ENCODE data around the gene SLC17A4. TPM values are rescaled to one million over a fixed set of nuclear protein-coding genes. Genes with fewer than 3 reads are reported as not detected.

SLC17A4 gene, protein sequence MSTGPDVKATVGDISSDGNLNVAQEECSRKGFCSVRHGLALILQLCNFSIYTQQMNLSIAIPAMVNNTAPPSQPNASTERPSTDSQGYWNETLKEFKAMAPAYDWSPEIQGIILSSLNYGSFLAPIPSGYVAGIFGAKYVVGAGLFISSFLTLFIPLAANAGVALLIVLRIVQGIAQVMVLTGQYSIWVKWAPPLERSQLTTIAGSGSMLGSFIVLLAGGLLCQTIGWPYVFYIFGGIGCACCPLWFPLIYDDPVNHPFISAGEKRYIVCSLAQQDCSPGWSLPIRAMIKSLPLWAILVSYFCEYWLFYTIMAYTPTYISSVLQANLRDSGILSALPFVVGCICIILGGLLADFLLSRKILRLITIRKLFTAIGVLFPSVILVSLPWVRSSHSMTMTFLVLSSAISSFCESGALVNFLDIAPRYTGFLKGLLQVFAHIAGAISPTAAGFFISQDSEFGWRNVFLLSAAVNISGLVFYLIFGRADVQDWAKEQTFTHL
- total RNA-seq = 10 to 100 TPM in 3 of 4 donors, 1 to 10 TPM in 1; 7.4 to 92.9 (median 70.2) TPM

DNA sequence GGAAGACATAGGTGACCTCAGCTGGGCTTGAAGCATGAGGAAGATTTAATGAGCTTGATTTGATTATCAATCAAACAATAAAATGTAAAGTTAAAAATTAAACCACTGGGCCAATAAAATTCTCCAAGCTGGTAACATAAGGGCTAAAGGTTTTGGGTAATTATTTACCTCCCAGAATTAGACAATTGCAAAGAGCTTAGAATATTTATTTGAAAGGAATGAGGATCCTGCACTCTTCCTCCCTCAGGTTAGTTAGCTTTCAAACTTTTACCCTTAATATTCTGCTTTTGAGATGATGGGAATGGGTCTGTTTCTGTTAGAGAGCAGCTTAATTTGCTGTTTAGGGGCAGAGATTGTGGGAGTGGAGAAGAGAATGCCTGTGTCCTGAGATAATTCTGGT lies at the start of gene SLC17A4:
TSS of gene SLC17A4 (plus strand) at position 208 of the 400 bp plus-strand sequence. CDS start 7,221 bp downstream, outside the sequence.
- TF ChIP-seq, protein P1, sequence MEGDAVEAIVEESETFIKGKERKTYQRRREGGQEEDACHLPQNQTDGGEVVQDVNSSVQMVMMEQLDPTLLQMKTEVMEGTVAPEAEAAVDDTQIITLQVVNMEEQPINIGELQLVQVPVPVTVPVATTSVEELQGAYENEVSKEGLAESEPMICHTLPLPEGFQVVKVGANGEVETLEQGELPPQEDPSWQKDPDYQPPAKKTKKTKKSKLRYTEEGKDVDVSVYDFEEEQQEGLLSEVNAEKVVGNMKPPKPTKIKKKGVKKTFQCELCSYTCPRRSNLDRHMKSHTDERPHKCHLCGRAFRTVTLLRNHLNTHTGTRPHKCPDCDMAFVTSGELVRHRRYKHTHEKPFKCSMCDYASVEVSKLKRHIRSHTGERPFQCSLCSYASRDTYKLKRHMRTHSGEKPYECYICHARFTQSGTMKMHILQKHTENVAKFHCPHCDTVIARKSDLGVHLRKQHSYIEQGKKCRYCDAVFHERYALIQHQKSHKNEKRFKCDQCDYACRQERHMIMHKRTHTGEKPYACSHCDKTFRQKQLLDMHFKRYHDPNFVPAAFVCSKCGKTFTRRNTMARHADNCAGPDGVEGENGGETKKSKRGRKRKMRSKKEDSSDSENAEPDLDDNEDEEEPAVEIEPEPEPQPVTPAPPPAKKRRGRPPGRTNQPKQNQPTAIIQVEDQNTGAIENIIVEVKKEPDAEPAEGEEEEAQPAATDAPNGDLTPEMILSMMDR (IDR thresholded peaks at IDR 0.05) = no peak
- peak in 1 of 2 donors; percentile 24 for TF ChIP-seq POLR2A (IDR thresholded peaks at IDR 0.05)
- peak within 1 kb of the TSS in 3 of 4 donors; percentile 9 to 47 (median 44) for H3K4me3 ChIP-seq
- no peaks in the 10 kb centered on the region for H3K36me3 ChIP-seq
- H3K27ac ChIP-seq = peak within 1 kb of the TSS in 3 of 4 donors; percentile 42 to 59 (median 48)
- H3K9me3 ChIP-seq = no peaks in the 10 kb centered on the region
- H3K27me3 ChIP-seq = no peaks in the 10 kb centered on the region
- H3K4me1 ChIP-seq = peaks cover 0 to 18% (median 3%) of the 10 kb centered on the region in 4 donors
- DNase-seq = no peak

DNA sequence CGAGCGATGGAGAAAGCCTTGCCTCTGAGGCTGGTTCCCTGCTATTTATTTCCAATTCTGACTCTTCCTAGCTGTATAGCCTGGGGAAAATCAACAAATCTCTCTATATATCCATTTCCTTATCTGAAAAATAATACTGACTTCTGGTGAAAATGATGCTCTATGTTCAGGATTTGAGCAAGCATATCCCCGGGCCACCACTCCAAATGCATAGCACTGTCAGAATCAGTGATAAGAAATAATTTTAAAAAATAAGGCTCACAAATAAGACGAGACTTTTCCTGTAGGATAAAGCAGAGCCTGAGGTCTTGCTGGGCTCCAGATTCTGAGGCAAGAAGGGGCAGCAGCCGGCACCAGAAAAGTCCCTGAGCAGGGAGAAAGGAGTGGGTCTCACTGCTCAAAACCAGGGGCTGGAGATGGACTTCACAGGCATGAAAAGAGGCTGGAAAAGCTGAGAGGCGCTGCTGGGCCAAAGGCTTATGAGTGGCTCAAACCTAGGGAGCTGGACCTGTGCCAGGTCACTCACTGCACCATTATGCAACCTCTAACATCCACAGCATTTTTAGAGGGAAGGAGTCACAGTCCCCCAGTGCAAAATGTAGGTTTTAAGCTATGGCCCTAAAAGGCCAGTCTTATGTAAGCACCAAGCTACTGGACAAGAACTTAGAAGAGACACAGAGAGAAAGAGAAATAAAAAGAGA lies 48.1 kb upstream of the SLC17A4 start:
- TF ChIP-seq, protein P1 (IDR thresholded peaks at IDR 0.05) = no peak
- TF ChIP-seq POLR2A (IDR thresholded peaks at IDR 0.05) = no peak

DNA sequence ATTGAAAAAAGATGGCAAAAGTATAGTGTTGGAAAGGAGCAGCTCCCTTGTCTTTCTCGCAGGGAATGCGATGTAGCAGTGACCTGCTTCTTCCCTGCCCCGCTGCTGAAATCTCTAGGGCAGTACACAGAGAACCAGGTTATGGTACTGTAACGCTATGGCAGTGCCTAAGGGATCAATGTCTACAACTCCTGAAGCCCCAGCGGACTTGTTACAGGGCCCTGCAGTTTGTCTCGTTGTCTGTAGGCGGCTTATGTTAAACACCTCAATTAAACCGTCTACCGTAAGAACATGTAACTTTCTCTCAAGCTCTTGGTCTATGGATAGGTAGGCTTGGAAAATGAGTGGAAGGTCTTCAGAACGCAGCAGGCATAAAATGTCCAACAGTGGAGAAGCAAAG lies 44.8 kb upstream of the SLC17A4 start:
- no peaks in the 10 kb centered on the region for H3K27me3 ChIP-seq
- no peak for DNase-seq
- no peaks in the 10 kb centered on the region for H3K4me1 ChIP-seq
- H3K9me3 ChIP-seq = no peaks in the 10 kb centered on the region
- TF ChIP-seq POLR2A (IDR thresholded peaks at IDR 0.05) = no peak
- TF ChIP-seq, protein P1 (IDR thresholded peaks at IDR 0.05) = no peak
- no peak overlapping the region for H3K27ac ChIP-seq
- no peaks in the 10 kb centered on the region for H3K36me3 ChIP-seq
- no peak overlapping the region for H3K4me3 ChIP-seq

More for the DNA sequence above, 48.1 kb upstream of the SLC17A4 start:
- no peak overlapping the region for H3K27ac ChIP-seq
- H3K4me3 ChIP-seq = no peak overlapping the region
- DNase-seq = no peak
- H3K4me1 ChIP-seq = no peaks in the 10 kb centered on the region
- H3K9me3 ChIP-seq = no peaks in the 10 kb centered on the region
- no peaks in the 10 kb centered on the region for H3K36me3 ChIP-seq
- H3K27me3 ChIP-seq = no peaks in the 10 kb centered on the region

DNA sequence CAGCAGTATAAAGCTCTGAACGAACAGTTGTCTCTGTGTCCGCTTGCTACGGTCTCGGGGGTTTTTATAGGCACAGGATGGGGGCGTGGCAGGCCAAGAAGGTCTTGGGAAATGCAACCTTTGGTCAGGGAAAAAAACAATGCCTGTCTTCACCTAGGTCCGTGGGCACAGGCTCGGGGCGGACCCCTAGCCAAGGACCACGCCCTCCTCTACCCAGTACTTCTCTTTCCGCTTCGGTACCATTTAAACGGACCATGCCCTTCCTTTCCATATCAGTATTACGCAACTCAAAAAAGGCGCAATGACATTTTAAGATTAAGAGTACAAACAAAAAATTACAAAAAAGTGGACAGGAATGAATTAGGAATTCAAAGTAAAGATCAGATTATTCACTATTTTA lies 44.3 kb upstream of the SLC17A4 start:
- no peaks in the 10 kb centered on the region for H3K4me1 ChIP-seq

DNA sequence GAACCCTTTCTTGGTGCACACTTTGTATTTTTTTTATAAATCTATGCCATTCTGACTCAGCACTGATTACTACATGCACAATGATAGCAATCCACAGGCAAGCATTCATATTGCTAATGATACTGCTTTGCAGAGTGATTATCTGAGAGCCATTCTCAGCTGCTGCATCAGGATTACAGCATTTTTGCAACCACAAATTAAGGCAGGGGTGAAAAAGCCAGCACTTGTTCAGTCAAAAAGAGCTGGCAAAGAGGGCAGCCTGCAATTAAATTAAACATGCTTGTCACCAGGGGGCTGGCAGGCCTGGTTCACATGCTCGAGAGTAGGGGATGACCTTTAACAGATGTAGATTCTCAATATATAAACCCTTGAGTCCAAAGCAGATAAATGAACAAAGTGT lies 40.7 kb upstream of the SLC17A4 start:
- Histone ChIP-seq H3K27me3 (no peaks in the 10 kb centered on the region), H3K36me3 (no peaks in the 10 kb centered on the region), H3K4me1 (no peaks in the 10 kb centered on the region), H3K27ac (no peak overlapping the region), H3K4me3 (no peak overlapping the region), H3K9me3 (no peaks in the 10 kb centered on the region)
- no peak for DNase-seq
- TF ChIP-seq POLR2A (IDR thresholded peaks at IDR 0.05) = no peak
- TF ChIP-seq, protein P1 (IDR thresholded peaks at IDR 0.05) = no peak

More for the DNA sequence above, 44.3 kb upstream of the SLC17A4 start:
- Histone ChIP-seq H3K9me3 (no peaks in the 10 kb centered on the region), H3K27me3 (no peaks in the 10 kb centered on the region), H3K27ac (no peak overlapping the region), H3K4me3 (no peak overlapping the region), H3K36me3 (no peaks in the 10 kb centered on the region)
- TF ChIP-seq, protein P1 (IDR thresholded peaks at IDR 0.05) = no peak
- TF ChIP-seq POLR2A (IDR thresholded peaks at IDR 0.05) = no peak
- no peak for DNase-seq

All from Peyer's patch (tissue), 4 donors.